AG04449 (cell line): ENCODE data around the gene FRK.

Experiments used
- CTCF ChIA-PET: fragments of 350-600 bp; formaldehyde crosslinking; extraction: SDS; loops from one replicate; lab custom pipeline; 2021; ENCODE audit warnings: antibody characterized with exemption; lab: Yijun Ruan, JAX
- POLR2A ChIA-PET: fragments of 400-600, 350-600 bp; formaldehyde crosslinking; extraction: SDS; loops from one replicate; lab custom pipeline; 2020; ENCODE audit warnings: antibody characterized with exemption, inconsistent platforms; lab: Yijun Ruan, JAX
- DNase-seq: peaks from one replicate; pipeline ENCODE4 v3.0.0-alpha.2; 2010; ENCODE audit warnings: low read depth, low spot score
- H3K4me3 ChIP-seq: 2 replicates; pipeline ENCODE4 v1.5.1; 2011; ENCODE audit warnings: low read depth, mild to moderate bottlenecking, control low read depth, low read length
- CTCF ChIP-seq: IDR thresholded peaks from one replicate; pipeline ENCODE4 v1.5.1; 2011; ENCODE audit warnings: mild to moderate bottlenecking, moderate library complexity, low read length, control low read depth, inconsistent platforms; ENCODE audit not compliant: insufficient read depth; ENCODE audit errors: missing control alignments

The FRK gene

GRCh38 chr6:116057766-116058165 lies 2.9 kb downstream of the FRK start:
- no peak overlapping the region for H3K4me3 ChIP-seq
- TF ChIP-seq CTCF = no peak
- DNase-seq = no peak
- ChIA-PET POLR2A (no interaction called here), CTCF (interaction anchor here (1.5 to 1.6 kb wide), 2 partner anchors 39 to 47 kb away, joined by 4 to 5 read pairs; no protein-coding TSS in a partner anchor)

GRCh38 chr6:116055513-116055912 lies 5.2 kb downstream of the FRK start:
- ChIA-PET CTCF (interaction anchor here (0.6 kb wide), 1 partner anchor 46 kb away, joined by 3 read pairs; no protein-coding TSS in a partner anchor), POLR2A (no interaction called here)
- H3K4me3 ChIP-seq = no peak overlapping the region
- no peak for TF ChIP-seq CTCF
- DNase-seq = no peak

GRCh38 chr6:116051244-116051643 lies 9.4 kb downstream of the FRK start:
- no peak overlapping the region for H3K4me3 ChIP-seq
- ChIA-PET POLR2A (no interaction called here), CTCF (no interaction called here)
- TF ChIP-seq CTCF = no peak
- DNase-seq = no peak

- CTCF ChIA-PET = no interaction called here
- no peak overlapping the region for H3K4me3 ChIP-seq
- POLR2A ChIA-PET = no interaction called here
- no peak for DNase-seq
- no peak for TF ChIP-seq CTCF
Measured at GRCh38 chr6:116050737-116051136, 10.0 kb downstream of the FRK start.

- TF ChIP-seq CTCF = no peak
- H3K4me3 ChIP-seq = no peak overlapping the region
- DNase-seq = no peak
- ChIA-PET CTCF (interaction anchor here (0.6 kb wide), 1 partner anchor 11 kb away, joined by 3 read pairs; the partner anchor contains the start of gene FRK), POLR2A (no interaction called here)
Measured at GRCh38 chr6:116049321-116049720, 11.4 kb downstream of the FRK start.

- no peak overlapping the region for H3K4me3 ChIP-seq
- no peak for TF ChIP-seq CTCF
- ChIA-PET POLR2A (no interaction called here), CTCF (interaction anchor here (0.9 to 1.4 kb wide), 2 partner anchors 14 to 15 kb away, joined by 4 to 6 read pairs; partner anchors contain the start of gene FRK)
- no peak for DNase-seq
Measured at GRCh38 chr6:116047173-116047933, 13.3 kb downstream of the FRK start.
